Caco-2 (cell line): ENCODE results near the gene RGS6. TPM values are rescaled to one million over a fixed set of nuclear protein-coding genes. Genes with fewer than 3 reads are reported as not detected.

Experiments
- BruUV-seq: library from RNA; stranded (reverse); fragments of 400-500 nt; replicated peaks from 2 replicates; lab custom pipeline; 2021; lab: Mats Ljungman, UMichigan
- CTCF ChIA-PET: fragments of 300-600 bp; sonication (Branson Sonifier 250); formaldehyde crosslinking; loops from one replicate; lab custom pipeline; 2022; ENCODE audit warnings: antibody characterized with exemption; lab: Charles Lee
- POLR2A ChIA-PET: fragments of 300-600 bp; sonication (Branson Sonifier 250); formaldehyde crosslinking; loops from one replicate; lab custom pipeline; 2022; ENCODE audit warnings: antibody characterized with exemption; lab: Charles Lee
- DNase-seq, 2 experiments: peaks; one replicate each; pipeline versions ENCODE4 v3.0.0 to v3.0.0-alpha.2; 2020 to 2022
- H3K27me3 ChIP-seq: replicated peaks from 2 replicates; pipeline ENCODE4 v1.6.0; 2011; ENCODE audit warnings: low read length; ENCODE audit not compliant: control insufficient read depth, insufficient read depth
- H3K36me3 ChIP-seq: 2 replicates; pipeline ENCODE4 v1.5.1; 2011; ENCODE audit warnings: low read length; ENCODE audit not compliant: control insufficient read depth, insufficient read depth
- H3K4me1 ChIP-seq: fragments of 250-450 bp; sonication (Bioruptor Pico); 2 replicates; pipeline ENCODE4 v1.5.1; 2020; ENCODE audit warnings: mild to moderate bottlenecking
- H3K4me3 ChIP-seq: 2 replicates; pipeline ENCODE4 v1.5.1; 2011; ENCODE audit warnings: low read depth, mild to moderate bottlenecking, control low read depth, low read length
- H3K9me3 ChIP-seq: fragments of 250-450 bp; sonication (Bioruptor Pico); 2 replicates; pipeline ENCODE4 v1.5.1; 2020; ENCODE audit warnings: mild to moderate bottlenecking, moderate library complexity
- H3K27ac Mint-ChIP-seq: one replicate; pipeline ENCODE4 v1.8.0; 2022; ENCODE audit warnings: mixed read lengths; ENCODE audit not compliant: unreplicated experiment
- H3K27me3 Mint-ChIP-seq: one replicate; pipeline ENCODE4 v1.8.0; 2022; ENCODE audit warnings: mixed read lengths; ENCODE audit not compliant: insufficient read depth, unreplicated experiment
- H3K36me3 Mint-ChIP-seq: one replicate; pipeline ENCODE4 v1.8.0; 2022; ENCODE audit warnings: mild to moderate bottlenecking, mixed read lengths; ENCODE audit not compliant: insufficient read depth, unreplicated experiment
- H3K4me1 Mint-ChIP-seq: one replicate; pipeline ENCODE4 v1.8.0; 2022; ENCODE audit warnings: low read depth, mixed read lengths; ENCODE audit not compliant: unreplicated experiment
- H3K4me3 Mint-ChIP-seq: one replicate; pipeline ENCODE4 v1.8.0; 2022; ENCODE audit warnings: mild to moderate bottlenecking, moderate library complexity, mixed read lengths; ENCODE audit not compliant: unreplicated experiment
- H3K9me3 Mint-ChIP-seq: one replicate; pipeline ENCODE4 v1.8.0; 2022; ENCODE audit warnings: mixed read lengths; ENCODE audit not compliant: unreplicated experiment
- CTCF ChIP-seq, 2 experiments: fragments of 200-600 bp in 1 of 2; IDR thresholded peaks; 1 replicate in 1 of 2; 2 replicates in 1 of 2; pipeline versions ENCODE4 v1.5.1 to v1.8.0; 2011 to 2022; ENCODE audit warnings: antibody characterized with exemption in 1 of 2, control low read depth in 1 of 2, inconsistent platforms in 1 of 2, low read depth in 1 of 2, low read length in 1 of 2, mild to moderate bottlenecking in 1 of 2, moderate library complexity in 1 of 2; ENCODE audit not compliant: insufficient read depth in 1 of 2, severe bottlenecking in 1 of 2, unreplicated experiment in 1 of 2
- intact Hi-C: fragments of 100-400 bp; cut with micrococcal nuclease; formaldehyde crosslinking; loops from one replicate; pipeline ENCODE4 v1.10.0; 2022; ENCODE audit not compliant: unreplicated experiment
- total RNA-seq: library from RNA; stranded (reverse); gene quantifications from 2 replicates; pipeline ENCODE4 v1.2.3, GENCODE V29; 2022

Gene RGS6
- total RNA-seq, 1 experiment from 2014 or later: not detected

GRCh38 chr14:72027061-72027460 is 94.8 kb downstream of the RGS6 start:
- H3K4me1 ChIP-seq: no peaks in the 10 kb centered on the region
- no peaks in the 10 kb centered on the region for H3K36me3 Mint-ChIP-seq

GRCh38 chr14:72033365-72033764 is 101.1 kb downstream of the RGS6 start:
- CTCF ChIA-PET: no interaction called here
- Histone ChIP-seq H3K9me3 (no peaks in the 10 kb centered on the region), H3K27me3 (no peaks in the 10 kb centered on the region), H3K4me3 (no peak overlapping the region), H3K36me3 (no peaks in the 10 kb centered on the region), H3K4me1 (no peaks in the 10 kb centered on the region)
- TF ChIP-seq CTCF (IDR thresholded peaks at IDR 0.05; ENCODE audit: insufficient read depth in 1 of 2, low read depth in 1 of 2, low read length in 1 of 2, severe bottlenecking in 1 of 2, unreplicated experiment in 1 of 2): no peak
- Mint-ChIP-seq H3K4me1 (no peaks in the 10 kb centered on the region), H3K36me3 (no peaks in the 10 kb centered on the region), H3K27me3 (peaks cover 3% of the 10 kb centered on the region), H3K4me3 (no peak overlapping the region), H3K9me3 (no peaks in the 10 kb centered on the region), H3K27ac (no peak overlapping the region)
- DNase-seq: no peak
- POLR2A ChIA-PET: no interaction called here
- intact Hi-C loops: no loop called here
- BruUV-seq: no TSS peak

More at GRCh38 chr14:72027061-72027460, 94.8 kb downstream of the RGS6 start:
- TF ChIP-seq CTCF (IDR thresholded peaks at IDR 0.05; ENCODE audit: insufficient read depth in 1 of 2, low read depth in 1 of 2, low read length in 1 of 2, severe bottlenecking in 1 of 2, unreplicated experiment in 1 of 2): no peak
- ChIA-PET POLR2A (no interaction called here), CTCF (no interaction called here)
- H3K27me3 Mint-ChIP-seq: peaks cover 8% of the 10 kb centered on the region
- no peaks in the 10 kb centered on the region for H3K27me3 ChIP-seq
- H3K36me3 ChIP-seq: no peaks in the 10 kb centered on the region
- no peaks in the 10 kb centered on the region for H3K4me1 Mint-ChIP-seq
- H3K9me3 Mint-ChIP-seq: no peaks in the 10 kb centered on the region
- no peak overlapping the region for H3K4me3 ChIP-seq
- no peak overlapping the region for H3K4me3 Mint-ChIP-seq
- BruUV-seq: no TSS peak
- no peaks in the 10 kb centered on the region for H3K9me3 ChIP-seq
- no peak for DNase-seq
- intact Hi-C loops: no loop called here
- no peak overlapping the region for H3K27ac Mint-ChIP-seq

GRCh38 chr14:72040528-72040927 is 108.3 kb downstream of the RGS6 start:
- Mint-ChIP-seq H3K9me3 (no peaks in the 10 kb centered on the region), H3K36me3 (no peaks in the 10 kb centered on the region), H3K4me1 (no peaks in the 10 kb centered on the region), H3K4me3 (no peak overlapping the region), H3K27me3 (peaks cover 13% of the 10 kb centered on the region), H3K27ac (no peak overlapping the region)
- Histone ChIP-seq H3K4me3 (no peak overlapping the region), H3K9me3 (no peaks in the 10 kb centered on the region), H3K27me3 (no peaks in the 10 kb centered on the region), H3K36me3 (no peaks in the 10 kb centered on the region), H3K4me1 (no peaks in the 10 kb centered on the region)
- no peak for TF ChIP-seq CTCF (IDR thresholded peaks at IDR 0.05; ENCODE audit: insufficient read depth in 1 of 2, low read depth in 1 of 2, low read length in 1 of 2, severe bottlenecking in 1 of 2, unreplicated experiment in 1 of 2)
- intact Hi-C loops: no loop called here
- BruUV-seq: no TSS peak
- no peak for DNase-seq
- POLR2A ChIA-PET: no interaction called here
- CTCF ChIA-PET: no interaction called here
